Right atrium auricular region (tissue), 2 donors: ENCODE data around the gene BRSK1. TPM values are rescaled to one million over a fixed set of nuclear protein-coding genes. Genes with fewer than 3 reads are reported as not detected.

Experiments used
- DNase-seq: peaks from one replicate; pipeline ENCODE4 v3.0.0-alpha.2; 2019; ENCODE audit warnings: low spot score
- H3K27ac ChIP-seq, 2 donors: fragments of 200-600 bp; sonication (generic); 1 replicate in 1 of 2; 2 replicates in 1 of 2; pipeline ENCODE4 v1.5.1; 2016 to 2019
- H3K27me3 ChIP-seq, 2 donors: fragments of 200-600 bp; sonication (generic); one replicate each; pipeline versions ENCODE4 v1.5.1 to v1.6.0; 2017 to 2019
- H3K36me3 ChIP-seq: fragments of 200-600 bp; sonication (generic); one replicate; pipeline ENCODE4 v1.5.1; 2016
- H3K4me1 ChIP-seq, 2 donors: fragments of 200-600 bp; sonication (generic); one replicate each; pipeline versions ENCODE4 v1.5.1 to v1.6.0; 2017 to 2019
- H3K4me3 ChIP-seq, 2 donors: fragments of 200-600 bp; sonication (generic); 1 replicate in 1 of 2; 2 replicates in 1 of 2; pipeline ENCODE4 v1.5.1; 2017 to 2019; ENCODE audit warnings: mild to moderate bottlenecking in 1 of 2, moderate library complexity in 1 of 2
- H3K9me3 ChIP-seq, 2 donors: fragments of 200-600 bp; sonication (generic); one replicate each; pipeline ENCODE4 v1.5.1; 2019
- total RNA-seq, 2 donors: library from RNA; depleted of rRNA; stranded (reverse); fragments of >200 nt; gene quantifications; one replicate each; pipeline ENCODE4 v1.1.0, GENCODE V29; 2016
- TF ChIP-seq, protein P1 (sequence below), 2 donors: fragments of 200-600 bp; sonication (generic); IDR thresholded peaks; one replicate each; pipeline ENCODE4 v1.5.1; 2019; ENCODE audit warnings: antibody characterized with exemption in 2 of 2

The BRSK1 gene
- total RNA-seq, 2 donors from 2014 or later = 5.6 to 15.6 TPM

- Histone ChIP-seq H3K9me3 (no peaks in the 10 kb centered on the region), H3K36me3 (peaks cover 8% of the 10 kb centered on the region), H3K4me1 (no peaks in the 10 kb centered on the region), H3K4me3 (no peak overlapping the region), H3K27me3 (no peaks in the 10 kb centered on the region), H3K27ac (no peak overlapping the region)
- DNase-seq = no peak
- TF ChIP-seq, protein P1, sequence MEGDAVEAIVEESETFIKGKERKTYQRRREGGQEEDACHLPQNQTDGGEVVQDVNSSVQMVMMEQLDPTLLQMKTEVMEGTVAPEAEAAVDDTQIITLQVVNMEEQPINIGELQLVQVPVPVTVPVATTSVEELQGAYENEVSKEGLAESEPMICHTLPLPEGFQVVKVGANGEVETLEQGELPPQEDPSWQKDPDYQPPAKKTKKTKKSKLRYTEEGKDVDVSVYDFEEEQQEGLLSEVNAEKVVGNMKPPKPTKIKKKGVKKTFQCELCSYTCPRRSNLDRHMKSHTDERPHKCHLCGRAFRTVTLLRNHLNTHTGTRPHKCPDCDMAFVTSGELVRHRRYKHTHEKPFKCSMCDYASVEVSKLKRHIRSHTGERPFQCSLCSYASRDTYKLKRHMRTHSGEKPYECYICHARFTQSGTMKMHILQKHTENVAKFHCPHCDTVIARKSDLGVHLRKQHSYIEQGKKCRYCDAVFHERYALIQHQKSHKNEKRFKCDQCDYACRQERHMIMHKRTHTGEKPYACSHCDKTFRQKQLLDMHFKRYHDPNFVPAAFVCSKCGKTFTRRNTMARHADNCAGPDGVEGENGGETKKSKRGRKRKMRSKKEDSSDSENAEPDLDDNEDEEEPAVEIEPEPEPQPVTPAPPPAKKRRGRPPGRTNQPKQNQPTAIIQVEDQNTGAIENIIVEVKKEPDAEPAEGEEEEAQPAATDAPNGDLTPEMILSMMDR (IDR thresholded peaks at IDR 0.05) = no peak
Observed at GRCh38 chr19:55312621-55313512, 29.1 kb downstream of the BRSK1 start.

DNA sequence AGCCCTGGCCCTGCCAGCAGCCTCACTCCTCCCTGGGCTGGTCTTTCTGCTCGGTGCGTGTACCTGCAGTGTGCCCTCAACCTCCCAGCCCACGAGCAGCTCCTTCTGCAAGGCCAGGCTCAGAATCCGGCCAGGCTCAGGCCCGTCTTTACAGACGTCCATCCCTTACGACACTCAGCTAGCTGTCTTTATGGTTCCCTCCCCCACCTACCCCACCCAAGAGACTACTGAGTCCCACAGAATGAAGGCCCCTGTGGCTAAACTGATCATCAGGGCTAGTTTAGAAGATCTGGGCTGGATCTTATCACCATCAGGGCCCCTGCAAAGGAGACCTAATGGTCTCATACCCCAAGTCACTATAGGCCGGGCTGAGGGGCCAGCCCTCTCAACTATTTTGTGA lies 30.6 kb downstream of the BRSK1 start:
- no peak for DNase-seq

GRCh38 chr19:55315956-55316525 lies 32.2 kb downstream of the BRSK1 start:
- TF ChIP-seq, protein P1 (IDR thresholded peaks at IDR 0.05) = no peak
- Histone ChIP-seq H3K27me3 (no peaks in the 10 kb centered on the region), H3K36me3 (no peaks in the 10 kb centered on the region), H3K9me3 (no peaks in the 10 kb centered on the region), H3K4me3 (no peak overlapping the region), H3K4me1 (no peaks in the 10 kb centered on the region), H3K27ac (no peak overlapping the region)
- DNase-seq = no peak

More for the DNA sequence above, 30.6 kb downstream of the BRSK1 start:
- H3K4me1 ChIP-seq = no peaks in the 10 kb centered on the region
- H3K4me3 ChIP-seq = no peak overlapping the region
- TF ChIP-seq, protein P1 (IDR thresholded peaks at IDR 0.05) = no peak
- H3K9me3 ChIP-seq = no peaks in the 10 kb centered on the region
- H3K27ac ChIP-seq = no peak overlapping the region
- peaks cover 6% of the 10 kb centered on the region for H3K36me3 ChIP-seq
- H3K27me3 ChIP-seq = no peaks in the 10 kb centered on the region

DNA sequence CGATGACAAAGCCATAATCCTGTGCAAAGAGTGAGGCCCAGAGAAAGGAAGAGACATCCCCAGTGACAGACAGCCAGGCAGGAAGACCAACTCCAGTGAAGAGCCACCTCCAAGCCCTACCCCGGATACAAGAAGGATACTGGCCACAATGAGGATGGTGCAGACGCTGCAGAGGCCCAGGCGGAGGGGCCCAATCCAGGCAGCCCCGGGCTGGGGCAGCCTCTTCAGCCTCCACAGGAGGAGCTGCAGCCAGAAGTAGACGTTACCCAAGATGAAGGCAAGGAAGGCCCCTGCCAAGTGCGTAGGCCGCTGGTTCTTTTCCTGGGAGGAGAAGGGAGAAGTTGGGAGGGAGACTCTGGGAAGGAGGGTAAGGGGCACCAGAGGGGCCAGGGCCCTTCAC lies 32.8 kb downstream of the BRSK1 start:
- H3K9me3 ChIP-seq = no peaks in the 10 kb centered on the region
- H3K27me3 ChIP-seq = no peaks in the 10 kb centered on the region
- H3K36me3 ChIP-seq = no peaks in the 10 kb centered on the region
- TF ChIP-seq, protein P1 (IDR thresholded peaks at IDR 0.05) = no peak
- no peaks in the 10 kb centered on the region for H3K4me1 ChIP-seq
- no peak overlapping the region for H3K27ac ChIP-seq
- DNase-seq = no peak
- no peak overlapping the region for H3K4me3 ChIP-seq

DNA sequence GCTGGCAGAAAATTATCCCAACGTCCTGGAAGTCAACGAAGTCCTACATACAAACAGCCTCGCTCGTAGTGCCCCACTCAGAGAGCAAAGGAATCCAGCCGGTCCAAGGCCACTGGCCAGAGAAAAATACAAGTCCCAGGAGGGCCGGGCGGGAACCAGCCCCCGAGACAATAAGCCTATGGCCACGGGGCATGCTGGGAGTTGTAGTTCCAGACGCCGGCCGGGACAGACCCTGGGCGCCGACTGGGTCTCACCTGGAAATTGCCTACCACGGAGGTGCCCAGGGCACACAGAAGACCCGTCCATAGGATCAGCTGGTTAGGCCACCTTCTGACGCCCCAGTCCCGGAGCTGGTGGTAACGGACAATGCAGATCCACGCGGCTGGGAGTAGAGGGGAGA lies 36.0 kb downstream of the BRSK1 start:
- no peak overlapping the region for H3K27ac ChIP-seq
- no peak for DNase-seq
- H3K36me3 ChIP-seq = no peaks in the 10 kb centered on the region
- TF ChIP-seq, protein P1 (IDR thresholded peaks at IDR 0.05) = no peak
- no peaks in the 10 kb centered on the region for H3K9me3 ChIP-seq
- no peak overlapping the region for H3K4me3 ChIP-seq
- H3K4me1 ChIP-seq = no peaks in the 10 kb centered on the region
- no peaks in the 10 kb centered on the region for H3K27me3 ChIP-seq
